Measurements from ENCODE around the gene OR1J4.

The OR1J4 gene

DNA sequence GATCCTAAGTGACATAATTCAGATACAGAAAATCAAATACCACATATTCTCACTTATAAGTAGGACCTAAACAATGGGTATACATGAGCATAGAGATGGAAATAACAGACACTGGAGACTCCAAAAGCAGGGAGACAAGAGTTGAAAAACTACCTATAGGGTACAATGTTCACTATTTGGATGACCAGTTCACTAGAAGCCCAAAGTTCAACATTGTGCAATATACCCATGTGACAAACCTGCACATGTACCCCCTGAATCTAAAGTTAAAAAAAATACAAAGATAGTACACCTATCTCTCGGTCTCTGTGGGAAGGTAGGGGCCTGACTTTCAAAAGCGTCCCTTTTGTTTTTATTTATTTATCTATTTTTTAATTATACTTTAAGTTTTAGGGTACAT, 19.8 kb downstream of the OR1J4 start:
- TF ChIP-seq, protein P1, sequence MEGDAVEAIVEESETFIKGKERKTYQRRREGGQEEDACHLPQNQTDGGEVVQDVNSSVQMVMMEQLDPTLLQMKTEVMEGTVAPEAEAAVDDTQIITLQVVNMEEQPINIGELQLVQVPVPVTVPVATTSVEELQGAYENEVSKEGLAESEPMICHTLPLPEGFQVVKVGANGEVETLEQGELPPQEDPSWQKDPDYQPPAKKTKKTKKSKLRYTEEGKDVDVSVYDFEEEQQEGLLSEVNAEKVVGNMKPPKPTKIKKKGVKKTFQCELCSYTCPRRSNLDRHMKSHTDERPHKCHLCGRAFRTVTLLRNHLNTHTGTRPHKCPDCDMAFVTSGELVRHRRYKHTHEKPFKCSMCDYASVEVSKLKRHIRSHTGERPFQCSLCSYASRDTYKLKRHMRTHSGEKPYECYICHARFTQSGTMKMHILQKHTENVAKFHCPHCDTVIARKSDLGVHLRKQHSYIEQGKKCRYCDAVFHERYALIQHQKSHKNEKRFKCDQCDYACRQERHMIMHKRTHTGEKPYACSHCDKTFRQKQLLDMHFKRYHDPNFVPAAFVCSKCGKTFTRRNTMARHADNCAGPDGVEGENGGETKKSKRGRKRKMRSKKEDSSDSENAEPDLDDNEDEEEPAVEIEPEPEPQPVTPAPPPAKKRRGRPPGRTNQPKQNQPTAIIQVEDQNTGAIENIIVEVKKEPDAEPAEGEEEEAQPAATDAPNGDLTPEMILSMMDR (IDR thresholded peaks at IDR 0.05; ENCODE audit: low read depth, low read length), result no peak
- H3K4me3 ChIP-seq (ENCODE audit: low read depth, low read length), result no peak overlapping the region

DNA sequence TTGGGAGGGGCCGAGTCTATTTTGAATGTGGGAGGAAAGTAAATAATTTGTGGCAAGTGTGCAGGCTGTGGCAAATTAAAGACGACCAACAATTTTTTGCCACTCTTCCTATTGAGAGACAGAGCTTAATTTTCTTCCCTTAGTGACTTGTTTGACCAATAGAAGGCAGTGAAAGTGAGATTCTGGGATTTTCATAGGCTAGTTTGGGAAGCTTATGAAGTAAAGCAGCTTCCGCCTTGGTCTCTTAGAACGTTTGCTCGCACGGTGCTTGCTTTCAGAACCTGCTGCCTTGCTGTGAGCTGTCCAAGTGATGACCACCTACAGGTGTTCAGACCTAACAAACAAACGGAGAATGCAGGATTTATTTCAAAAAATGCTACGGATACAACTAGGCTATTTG, 27.3 kb downstream of the OR1J4 start:
- H3K4me3 ChIP-seq (ENCODE audit: low read depth, low read length), result no peak overlapping the region
- TF ChIP-seq, protein P1 (IDR thresholded peaks at IDR 0.05; ENCODE audit: low read depth, low read length), result no peak

- TF ChIP-seq, protein P1 (IDR thresholded peaks at IDR 0.05; ENCODE audit: low read depth, low read length), result no peak
- no peak overlapping the region for H3K4me3 ChIP-seq (ENCODE audit: low read depth, low read length)
Measured at GRCh38 chr9:122551371-122551770, 32.4 kb downstream of the OR1J4 start.

GRCh38 chr9:122552812-122553211, 33.9 kb downstream of the OR1J4 start, which contains the start of gene OR1N2:
OR1N2 (plus strand) TSS chr9:122553112; CDS start chr9:122553212, 100 bp downstream.
- TF ChIP-seq, protein P1 (IDR thresholded peaks at IDR 0.05; ENCODE audit: low read depth, low read length), result no peak
- H3K4me3 ChIP-seq (ENCODE audit: low read depth, low read length), result no peak within 1 kb of the TSS

DNA sequence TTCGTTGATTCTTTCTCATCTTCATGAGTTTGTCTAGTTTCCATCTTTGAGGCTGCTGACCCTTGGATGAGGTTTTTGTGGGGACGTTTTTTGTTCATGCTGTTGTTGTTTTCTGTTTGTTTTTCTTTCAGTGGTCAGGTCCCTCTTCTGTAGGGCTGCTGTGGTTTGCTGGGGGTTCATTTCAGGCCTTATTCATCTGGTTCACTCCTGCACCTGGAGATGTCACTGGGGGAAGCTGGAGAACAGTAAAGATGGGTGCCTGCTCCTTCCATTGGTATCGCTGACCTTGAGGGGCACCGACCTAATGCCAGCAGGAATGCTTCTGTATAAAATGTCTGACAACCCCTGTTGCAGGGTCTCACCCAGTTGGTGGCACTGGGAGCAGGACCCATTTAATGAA, 42.5 kb downstream of the OR1J4 start:
- TF ChIP-seq, protein P1 (IDR thresholded peaks at IDR 0.05; ENCODE audit: low read depth, low read length), result no peak
- no peak overlapping the region for H3K4me3 ChIP-seq (ENCODE audit: low read depth, low read length)

GRCh38 chr9:122562134-122562760, 43.3 kb downstream of the OR1J4 start:
- TF ChIP-seq, protein P1 (IDR thresholded peaks at IDR 0.05; ENCODE audit: low read depth, low read length), result no peak
- no peak overlapping the region for H3K4me3 ChIP-seq (ENCODE audit: low read depth, low read length)

DNA sequence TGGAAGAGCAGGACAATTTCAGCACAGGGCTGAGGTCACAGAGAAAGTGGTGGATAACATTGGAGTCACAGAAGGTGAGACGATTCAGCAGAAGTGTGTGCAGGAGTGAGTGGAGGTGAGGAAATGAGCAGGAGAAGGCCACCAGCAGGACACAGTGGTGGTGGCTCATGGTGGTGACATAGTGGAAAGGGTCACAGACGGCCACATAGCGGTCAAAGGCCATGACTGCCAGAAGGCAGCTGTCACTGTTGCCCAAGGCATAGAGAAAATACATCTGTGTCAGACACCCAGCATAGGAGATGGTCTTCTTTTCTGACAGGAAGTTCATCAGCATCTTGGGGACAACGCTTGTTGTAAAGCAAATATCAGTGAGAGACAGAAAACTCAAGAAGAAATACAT, 49.0 kb downstream of the OR1J4 start:
- TF ChIP-seq, protein P1 (IDR thresholded peaks at IDR 0.05; ENCODE audit: low read depth, low read length), result no peak
- H3K4me3 ChIP-seq (ENCODE audit: low read depth, low read length), result no peak overlapping the region

All from WI38 (cell line).